Fibroblast of skin of left quadriceps (primary cell): ENCODE results near the gene ZRANB3.

Source experiments
- DNase-seq, 2 experiments: peaks; one replicate each; pipeline ENCODE4 v3.0.0-alpha.2; 2013; ENCODE audit warnings: low read depth in 2 of 2

The ZRANB3 gene

DNA sequence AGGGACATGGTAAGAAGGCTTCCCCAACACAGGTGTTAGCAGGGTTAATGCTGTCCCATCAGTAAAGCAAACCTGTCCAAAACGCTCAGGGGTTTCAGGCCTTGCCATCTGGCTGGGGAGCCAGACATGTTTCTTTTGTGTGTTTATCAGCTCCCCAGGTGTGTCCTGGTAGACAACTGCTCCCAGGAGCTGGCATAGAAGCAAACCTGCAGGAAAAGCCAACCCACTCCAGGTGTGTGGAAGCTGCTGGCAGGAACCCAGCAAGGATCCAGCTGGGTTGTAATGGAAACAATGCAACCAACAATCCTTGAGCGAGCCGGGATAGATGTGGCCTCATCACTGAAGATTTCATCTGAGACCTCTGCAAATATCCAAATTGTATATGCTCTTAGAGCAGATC is 355.8 kb downstream of the ZRANB3 start:
- DNase-seq: no peak

DNA sequence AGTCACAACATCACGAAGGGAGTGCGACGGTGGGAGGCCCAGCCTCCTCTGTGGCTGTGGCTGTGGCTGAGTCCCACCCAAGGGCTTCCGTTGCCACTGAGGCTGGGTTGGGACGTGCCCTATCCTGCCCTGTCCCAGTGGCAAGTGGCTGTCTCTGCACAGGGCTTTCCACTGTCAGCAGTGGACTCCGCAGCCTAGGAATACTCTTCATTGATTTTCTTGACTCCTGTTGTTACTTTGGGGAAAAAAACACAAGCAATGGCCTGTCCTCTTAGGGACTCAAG is 356.3 kb downstream of the ZRANB3 start:
- no peak for DNase-seq

DNA sequence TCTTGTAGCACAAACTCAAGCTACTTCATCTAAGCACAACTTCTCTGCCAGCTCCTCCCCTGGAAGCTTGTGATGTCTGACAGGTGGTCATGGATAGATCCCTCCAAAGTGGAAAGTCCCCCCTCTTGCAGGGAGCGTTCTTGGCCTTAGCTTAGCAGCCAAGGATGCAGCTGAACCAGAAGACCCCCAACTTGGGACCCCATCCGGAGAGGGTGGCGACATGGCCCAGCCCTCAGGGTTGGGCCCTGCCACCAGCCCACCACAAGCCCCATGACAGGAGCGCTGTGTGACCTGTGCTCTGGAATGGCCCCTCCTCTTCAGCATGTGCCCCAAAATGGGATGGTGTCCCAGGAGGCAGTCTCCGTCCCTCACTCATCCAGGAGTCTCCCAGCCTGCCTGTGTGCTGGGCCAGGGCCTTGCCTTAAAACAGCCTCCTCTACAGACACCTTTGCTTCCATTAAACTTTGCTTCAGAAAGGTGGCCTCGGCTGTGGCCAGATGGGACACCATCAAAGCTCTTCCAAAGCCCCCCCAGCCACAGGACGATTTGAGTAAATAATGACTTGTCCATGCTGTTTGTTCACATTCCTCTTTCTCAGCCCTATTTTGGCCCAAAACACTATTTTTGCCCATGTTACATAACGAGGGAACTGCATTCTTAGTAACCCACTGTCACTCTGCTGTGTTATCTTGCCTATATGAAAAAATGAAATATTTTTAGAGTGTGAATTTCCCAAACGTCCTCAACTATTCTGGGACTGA is 356.8 kb downstream of the ZRANB3 start:
- no peak for DNase-seq

DNA sequence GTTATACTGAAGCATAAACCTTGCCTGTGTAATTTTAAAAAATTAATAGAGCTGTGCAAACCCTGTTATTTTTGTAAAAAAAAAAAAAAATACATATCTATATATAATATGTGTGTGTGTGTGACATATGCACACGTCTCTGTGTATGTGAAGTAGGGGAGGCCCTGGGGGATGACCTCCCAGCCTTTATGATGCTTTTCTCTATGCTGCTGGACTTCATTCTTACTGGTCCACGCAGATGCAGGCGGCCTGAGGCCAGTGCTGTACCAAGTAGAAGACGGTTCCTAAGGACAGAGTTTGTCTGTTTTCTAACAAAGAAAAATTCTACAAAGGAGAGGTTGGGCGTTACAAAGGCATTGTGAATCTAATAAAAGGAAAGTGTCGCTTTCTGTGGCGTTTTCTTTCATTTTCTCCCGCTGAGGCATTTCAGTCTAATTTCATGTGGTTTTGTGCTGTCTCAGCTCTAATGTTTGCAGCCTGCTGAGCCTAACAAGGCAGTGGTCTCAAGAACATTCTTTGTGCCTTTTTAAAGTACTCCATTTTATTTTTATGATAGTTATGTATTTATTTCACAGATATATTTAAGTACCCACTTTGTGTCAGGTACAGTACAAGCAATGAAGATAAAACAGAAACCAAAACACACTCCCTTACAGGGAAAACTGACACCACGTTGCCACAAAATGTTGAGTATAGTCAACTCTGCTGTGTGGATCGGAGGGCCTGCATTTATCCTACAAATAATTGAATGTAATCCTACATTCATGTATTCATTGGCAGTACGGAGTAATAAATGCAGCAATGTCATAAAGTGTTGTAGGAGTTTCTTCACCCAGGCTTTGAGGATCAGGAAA is 360.9 kb downstream of the ZRANB3 start:
- DNase-seq: no peak

DNA sequence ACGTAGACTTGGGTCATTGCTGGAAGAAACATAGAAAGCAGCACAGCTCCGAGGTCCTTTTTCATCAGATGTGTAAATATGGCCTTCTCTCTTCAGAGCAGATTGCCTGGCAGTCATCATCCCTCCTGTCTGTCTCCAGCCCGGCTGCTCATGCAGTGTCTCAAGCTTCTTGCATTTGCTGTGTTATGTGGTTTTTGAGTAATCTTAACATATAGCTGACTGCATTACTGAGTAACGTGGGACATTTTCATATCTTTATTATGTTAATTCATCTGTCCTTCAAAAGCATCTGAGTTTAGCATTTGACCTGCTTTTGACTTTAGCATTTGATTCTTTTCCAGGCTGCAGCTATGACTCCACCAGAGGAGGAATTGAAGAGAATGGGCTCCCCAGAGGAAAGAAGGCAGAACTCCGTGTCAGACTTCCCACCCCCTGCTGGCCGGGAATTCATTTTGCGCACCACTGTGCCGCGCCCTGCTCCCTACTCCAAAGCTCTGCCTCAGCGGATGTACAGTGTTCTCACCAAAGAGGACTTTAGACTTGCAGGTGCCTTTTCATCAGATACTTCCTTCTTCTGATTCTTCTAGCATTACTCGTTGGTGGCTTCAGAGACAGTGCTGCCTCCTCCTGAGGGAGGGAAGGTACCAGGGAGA is 362.7 kb downstream of the ZRANB3 start:
- no peak for DNase-seq

DNA sequence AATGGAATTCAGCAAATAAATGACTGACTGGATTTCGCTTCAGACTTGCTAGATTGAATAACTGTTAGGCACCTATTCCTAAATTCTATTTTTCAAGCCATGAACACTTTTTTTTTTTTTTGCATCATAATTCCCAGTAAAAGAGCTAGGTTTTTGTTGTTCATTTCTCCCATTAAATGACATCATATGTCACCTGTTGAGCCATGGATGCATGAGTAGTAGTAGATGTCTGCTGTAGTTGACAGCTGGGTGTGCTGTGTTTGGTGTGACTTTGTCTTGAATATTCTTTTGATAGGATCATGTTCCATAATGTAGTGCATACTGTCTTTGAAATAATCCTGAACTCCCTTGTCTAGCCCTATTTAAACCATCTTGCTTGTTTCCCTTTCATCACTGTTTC is 363.7 kb downstream of the ZRANB3 start:
- no peak for DNase-seq

DNA sequence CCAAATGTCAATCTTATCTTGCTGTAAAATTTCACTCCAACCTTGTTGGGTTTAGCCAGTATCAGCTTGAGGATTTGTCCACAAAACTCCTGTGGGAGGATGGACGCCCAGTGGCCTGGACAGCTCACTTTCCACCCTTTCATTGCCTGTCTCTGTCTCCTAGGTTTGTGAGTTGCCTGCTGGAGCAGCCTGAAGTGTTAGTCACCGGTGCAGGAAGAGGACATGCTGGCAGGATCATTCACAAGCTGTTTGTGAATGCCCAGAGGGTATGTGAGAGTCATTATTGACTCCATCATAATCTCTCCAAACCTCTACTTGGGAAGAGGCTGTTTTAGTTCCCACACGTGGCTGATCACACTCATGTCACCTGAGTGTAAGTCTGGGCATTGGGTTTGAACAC is 366.6 kb downstream of the ZRANB3 start:
- no peak for DNase-seq

DNA sequence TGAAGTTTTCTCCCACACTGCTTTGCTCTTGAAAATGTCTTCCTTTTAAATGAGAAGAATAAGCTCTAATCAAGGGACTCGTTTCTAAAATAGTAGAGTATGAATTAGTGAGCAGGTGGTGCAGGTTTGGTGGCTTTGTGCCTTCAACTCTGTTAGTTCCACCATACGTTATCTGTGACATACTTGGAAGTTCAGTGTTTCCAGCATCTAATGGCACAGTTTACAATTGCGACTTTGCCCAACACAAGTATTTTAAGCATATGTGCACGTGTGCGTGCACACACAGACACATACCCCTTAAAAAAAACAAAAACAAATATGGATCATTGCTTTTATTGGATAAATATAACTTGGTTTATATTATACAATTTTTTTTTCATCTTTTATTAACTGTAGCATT is 367.1 kb downstream of the ZRANB3 start:
- DNase-seq: no peak

DNA sequence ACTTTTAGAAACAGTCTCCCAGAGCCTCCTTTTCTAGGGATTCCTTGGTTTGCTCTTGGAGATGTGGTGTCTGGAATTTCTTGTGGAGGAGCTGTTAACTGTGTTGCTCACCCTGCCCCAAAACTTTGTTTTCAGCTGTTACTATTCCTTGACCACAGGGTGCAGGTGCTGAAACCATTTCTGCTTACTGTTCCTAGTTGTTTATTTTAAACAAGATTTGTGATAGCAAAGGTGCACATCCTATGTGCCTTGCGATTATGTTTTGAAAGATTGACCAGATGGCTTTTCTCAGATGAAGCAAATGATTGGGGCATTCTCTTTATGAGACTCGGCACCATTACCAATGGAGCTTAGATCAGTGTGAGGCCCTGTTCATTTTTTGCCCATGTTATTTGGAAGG is 367.7 kb downstream of the ZRANB3 start:
- no peak for DNase-seq

DNA sequence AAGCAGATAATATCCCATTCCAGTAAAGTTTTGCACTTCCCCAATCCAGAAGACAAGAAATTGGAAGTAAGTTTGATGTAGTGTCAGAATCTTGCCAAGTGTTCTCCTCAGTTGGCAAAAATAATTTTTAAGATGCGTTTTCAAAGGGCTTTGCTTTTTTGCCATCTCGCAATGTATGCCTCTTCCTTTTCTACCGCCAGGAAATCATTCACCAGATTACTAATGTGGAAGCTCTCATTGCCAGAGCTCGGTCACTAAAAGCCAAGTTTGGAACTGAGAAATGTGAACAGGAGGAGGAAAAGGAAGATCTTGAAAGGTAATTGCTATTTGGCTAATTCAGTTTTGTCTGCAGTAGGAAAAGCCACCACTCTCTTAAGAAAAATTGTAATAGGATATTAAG is 368.2 kb downstream of the ZRANB3 start:
- DNase-seq: no peak

DNA sequence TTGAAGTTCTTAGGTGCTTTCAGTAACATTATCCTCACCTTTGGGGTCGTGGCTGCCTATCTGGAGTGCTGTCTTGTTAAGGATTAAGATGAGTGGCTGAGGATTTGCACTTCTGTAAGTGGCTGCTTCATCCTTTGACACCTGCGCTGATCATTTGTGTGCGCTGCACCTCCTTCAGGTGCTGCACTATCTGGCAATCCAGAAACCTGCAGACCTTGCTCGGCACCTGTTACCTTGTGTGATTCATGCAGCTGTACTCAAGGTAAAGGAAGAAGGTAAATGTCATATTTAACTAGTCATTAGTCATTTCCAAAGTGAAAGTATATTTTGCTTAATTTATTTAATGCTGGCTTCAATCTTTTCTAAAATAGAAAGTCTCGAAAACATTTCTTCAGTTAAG is 368.6 kb downstream of the ZRANB3 start:
- no peak for DNase-seq

DNA sequence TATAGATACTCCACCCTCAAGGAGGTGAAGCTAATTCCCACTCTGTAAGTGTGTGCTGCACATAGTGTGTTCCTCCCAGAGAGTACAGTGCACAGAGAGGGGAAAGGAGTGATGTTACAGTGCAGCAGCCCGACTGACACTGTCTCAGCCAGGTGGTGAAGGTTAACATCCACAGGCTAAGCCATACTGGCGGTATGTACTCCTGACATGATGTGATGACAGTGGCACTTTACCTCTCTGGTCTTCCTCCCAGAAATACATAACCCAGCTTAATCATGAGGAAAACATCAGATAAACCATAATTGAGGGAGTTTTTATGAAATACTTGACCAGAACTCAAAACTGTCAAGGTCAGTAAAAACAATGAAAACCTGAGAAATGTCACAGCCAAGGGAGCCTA is 371.8 kb downstream of the ZRANB3 start:
- no peak for DNase-seq

DNA sequence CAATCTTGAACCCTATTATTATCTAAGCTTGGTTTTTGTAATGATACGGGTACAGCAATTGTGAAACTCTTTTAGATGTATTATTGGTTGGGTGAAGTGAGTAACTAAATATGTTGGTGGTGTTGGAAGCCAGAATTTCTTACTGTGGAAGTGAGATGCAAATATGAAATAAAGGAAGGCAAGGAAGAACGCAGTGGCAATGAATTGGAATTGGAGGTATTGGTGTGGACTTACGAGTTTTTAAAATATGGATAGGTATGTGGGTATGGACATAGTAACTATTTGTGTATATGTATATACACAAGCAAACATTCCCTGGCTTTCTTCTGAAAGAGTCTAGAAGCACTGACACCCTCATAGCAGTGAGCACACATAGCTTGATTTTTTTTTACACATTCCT is 373.2 kb downstream of the ZRANB3 start:
- no peak for DNase-seq

DNA sequence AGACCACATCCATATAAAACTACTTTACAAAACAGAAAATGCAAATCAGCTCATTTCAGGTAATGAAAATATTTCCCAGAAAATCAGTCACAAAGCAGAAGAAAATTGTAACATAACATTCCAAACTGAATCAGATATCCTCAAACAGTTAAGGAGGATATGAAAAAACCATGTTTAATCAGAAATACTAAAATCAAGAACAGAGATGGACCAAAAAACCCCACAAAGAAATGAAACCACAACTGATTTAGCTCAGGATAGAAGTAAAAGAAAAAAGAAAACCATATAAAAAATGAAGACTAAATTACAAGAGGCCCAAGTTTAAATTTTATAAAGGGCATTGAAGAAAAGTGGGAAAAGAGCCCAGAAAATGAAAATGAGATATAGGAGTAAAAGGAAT is 376.1 kb downstream of the ZRANB3 start:
- no peak for DNase-seq

DNA sequence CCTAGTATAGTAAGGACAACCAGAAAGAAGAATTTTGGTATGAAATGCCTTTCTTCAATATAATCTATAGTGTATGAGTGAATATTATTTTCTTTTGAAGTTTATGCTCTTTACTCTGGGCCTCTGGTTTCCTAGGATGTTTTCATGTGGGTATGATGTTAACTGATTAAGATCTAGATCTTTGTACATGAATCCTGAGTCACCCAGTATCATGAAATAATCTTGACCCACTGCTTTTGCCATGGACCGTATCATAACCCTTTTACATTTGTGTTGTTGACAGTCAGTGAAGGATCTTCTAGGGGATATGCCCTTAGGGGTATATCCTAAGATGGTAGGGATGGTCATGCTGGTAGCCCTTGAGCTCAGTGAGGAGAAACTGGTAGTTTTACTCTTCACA is 378.7 kb downstream of the ZRANB3 start:
- no peak for DNase-seq

DNA sequence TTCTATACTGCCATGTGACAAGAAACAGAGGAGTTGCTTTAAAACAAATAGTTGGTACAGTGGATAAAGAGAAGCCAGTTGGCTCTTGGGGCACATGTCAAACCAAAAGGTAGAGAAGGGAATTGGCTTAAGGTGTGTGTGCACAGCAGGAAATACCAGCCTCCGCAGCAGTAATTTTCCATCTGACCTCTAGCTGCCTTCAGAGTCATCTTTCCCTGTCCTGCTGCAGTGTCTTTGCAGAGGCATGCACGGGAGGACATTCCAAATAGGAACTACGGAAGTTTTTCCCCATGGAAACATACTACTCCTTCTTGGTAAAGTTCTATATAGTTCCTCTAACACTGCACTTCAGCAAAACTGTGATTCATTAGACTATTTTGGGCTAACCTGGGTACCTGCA is 379.4 kb downstream of the ZRANB3 start:
- DNase-seq: no peak

DNA sequence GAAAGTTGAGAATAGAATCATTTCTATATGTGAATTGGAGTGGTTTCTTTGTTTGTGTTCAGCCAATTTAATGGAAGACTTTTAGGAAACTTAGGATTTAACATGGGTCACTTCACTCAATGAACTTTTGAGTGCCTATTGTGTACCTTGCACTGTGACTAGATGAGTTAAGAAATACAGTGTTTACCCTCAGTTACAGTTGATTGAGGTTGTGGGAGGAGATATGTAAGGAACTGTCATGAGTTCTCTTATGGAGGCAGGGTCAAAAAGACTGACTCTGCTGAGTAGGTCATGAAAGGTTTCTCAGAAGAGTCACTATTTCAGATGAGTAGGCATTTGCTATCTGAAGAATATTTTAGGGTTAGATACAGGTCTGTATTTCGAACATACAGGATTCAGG is 380.3 kb downstream of the ZRANB3 start:
- DNase-seq: no peak

DNA sequence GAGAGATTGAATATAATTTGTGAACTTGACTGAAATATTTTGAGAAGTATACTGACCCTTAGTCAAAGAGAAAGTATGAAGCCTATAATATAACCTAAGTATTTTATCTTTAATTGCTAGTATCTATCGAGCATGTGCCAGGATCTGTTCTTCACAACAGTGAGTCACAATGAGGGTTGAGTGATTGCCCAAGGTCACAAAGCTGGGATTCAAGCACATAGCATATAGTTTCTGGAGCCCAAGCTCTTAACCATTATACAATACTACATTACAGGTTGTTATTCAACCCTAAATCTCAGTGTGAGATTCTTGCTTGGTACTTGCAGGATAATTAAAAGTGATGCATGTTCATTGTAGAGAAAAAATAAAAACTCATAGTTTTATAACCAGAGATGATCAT is 381.8 kb downstream of the ZRANB3 start:
- no peak for DNase-seq

DNA sequence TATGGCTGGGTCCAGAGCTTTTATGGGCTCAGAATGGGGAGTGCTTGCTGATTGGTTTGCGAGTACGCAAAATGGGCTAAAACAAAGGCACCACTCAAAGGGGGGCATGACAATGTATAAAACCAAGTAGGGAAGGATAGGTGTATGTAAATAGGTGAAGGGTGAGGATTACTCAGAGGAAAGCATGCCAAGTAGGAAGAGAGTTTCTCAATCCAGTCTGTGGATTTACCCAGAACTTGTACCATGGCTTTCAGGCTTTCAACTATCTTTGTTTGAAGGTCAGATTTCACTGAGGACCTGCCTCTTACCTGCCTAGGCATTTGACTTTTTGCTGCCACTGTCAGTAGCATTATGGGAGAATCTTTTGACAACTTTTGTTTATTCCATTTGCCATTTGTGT is 386.7 kb downstream of the ZRANB3 start:
- DNase-seq: no peak

DNA sequence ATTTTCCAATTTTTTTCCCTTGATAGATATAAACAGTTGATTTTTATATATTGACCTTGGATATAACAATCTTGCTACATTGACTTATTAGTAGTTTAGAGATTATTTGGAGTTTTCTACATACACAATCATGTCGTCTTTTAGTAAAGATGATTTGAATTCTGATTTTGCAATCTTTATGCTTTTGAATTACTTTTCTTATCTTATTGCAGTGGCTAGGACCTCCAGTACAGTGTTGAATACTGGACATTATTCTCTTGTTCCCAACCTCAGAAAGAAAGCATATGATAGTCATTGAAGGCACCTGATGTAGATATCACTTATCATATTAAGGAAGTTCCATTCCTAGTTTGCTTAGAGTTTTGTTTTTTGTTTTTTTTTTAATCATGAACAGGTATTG is 388.7 kb downstream of the ZRANB3 start:
- no peak for DNase-seq

DNA sequence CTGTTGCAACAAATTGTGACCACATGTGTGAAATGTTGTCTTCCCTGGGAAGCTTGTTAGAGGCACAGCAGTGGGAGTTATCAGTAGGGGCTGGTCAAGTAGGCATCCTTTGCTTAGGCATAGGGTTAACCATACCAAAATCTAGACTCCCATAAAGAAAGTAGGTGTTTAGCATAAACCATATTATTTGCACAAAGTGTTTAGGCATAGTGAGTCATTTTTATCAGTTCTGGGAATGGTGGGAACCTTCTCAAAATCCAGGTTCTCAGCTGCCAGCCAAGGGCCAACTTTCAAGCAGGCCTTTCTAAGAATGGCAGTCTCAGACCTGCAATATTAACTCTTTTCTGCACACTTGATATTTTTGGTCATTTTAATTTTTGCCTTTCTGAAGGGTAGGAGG is 390.4 kb downstream of the ZRANB3 start:
- no peak for DNase-seq

DNA sequence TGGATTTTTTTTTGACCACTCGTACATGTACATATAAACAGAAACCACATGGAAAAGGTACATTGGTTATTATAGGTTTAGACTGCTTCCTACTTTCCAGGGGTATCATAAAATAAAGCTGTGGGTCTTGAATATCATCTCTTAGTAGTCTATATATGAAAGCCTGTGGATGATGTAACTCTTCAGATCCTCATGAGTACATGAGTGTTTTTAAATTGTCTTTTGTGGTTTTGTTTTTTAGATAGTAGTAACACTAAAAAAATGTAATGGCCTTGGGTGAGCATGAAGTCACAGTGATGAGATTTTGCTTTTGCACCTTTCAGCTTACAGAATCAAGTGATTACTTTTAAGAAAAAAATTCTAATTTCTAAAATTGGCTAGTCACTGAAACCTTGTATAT is 398.7 kb downstream of the ZRANB3 start:
- DNase-seq: peak; percentile 18

DNA sequence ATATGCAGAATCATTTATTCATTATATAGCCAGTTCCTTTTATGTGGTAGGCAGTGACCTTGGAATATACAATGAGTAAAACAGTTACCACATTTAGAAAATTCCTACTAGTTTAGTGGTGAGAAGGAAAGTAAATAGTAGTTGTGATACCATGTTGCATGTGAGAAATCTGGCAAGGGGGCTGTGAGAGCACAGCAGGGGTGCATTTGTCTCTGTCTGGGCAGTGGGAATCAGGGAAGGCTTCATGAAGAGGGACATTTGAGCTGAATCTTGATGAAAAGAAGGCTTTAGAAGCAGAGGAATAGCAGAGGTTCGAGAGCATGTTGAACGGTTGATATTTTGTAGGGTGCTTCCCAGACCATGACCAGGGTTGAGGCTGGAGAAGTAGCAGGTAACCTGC is 400.3 kb downstream of the ZRANB3 start:
- no peak for DNase-seq
